MM.1S (cell line): ENCODE results near the gene VGLL4.

Experiments
- CTCF ChIP-seq: fragments of 300-600 bp; sonication (generic); IDR thresholded peaks from 2 replicates; pipeline ENCODE4 v1.5.1; 2016; ENCODE audit warnings: antibody characterized with exemption, low read length, mixed read lengths
- EZH2phosphoT487 ChIP-seq: fragments of 300-600 bp; sonication (generic); IDR thresholded peaks from 2 replicates; pipeline ENCODE4 v1.6.1; 2018; ENCODE audit warnings: antibody characterized with exemption, low read length

- TF ChIP-seq CTCF (no peak), EZH2phosphoT487 (no peak)
Measured at GRCh38 chr3:11542551-11542950, 101.2 kb downstream of the VGLL4 start.
